IPS-18a (cell line): Measurements from ENCODE around the gene SPATA3.

Source experiments
- H3K27ac ChIP-seq: one replicate; pipeline ENCODE4 v1.5.1; 2013; ENCODE audit warnings: low read length
- H3K27me3 ChIP-seq: one replicate; pipeline ENCODE4 v1.6.1; 2013; ENCODE audit warnings: mild to moderate bottlenecking, low read length; ENCODE audit not compliant: control insufficient read depth, insufficient read depth
- H3K36me3 ChIP-seq: one replicate; pipeline ENCODE4 v1.6.1; 2013; ENCODE audit warnings: low read depth, low read length; ENCODE audit not compliant: control insufficient read depth
- H3K4me1 ChIP-seq: one replicate; pipeline ENCODE4 v1.6.1; 2013; ENCODE audit warnings: low read depth, low read length; ENCODE audit not compliant: control insufficient read depth
- H3K4me3 ChIP-seq: one replicate; pipeline ENCODE4 v1.5.1; 2013; ENCODE audit warnings: low read length
- H3K9ac ChIP-seq: one replicate; pipeline ENCODE4 v1.6.1; 2013; ENCODE audit warnings: mild to moderate bottlenecking, low read length, moderate library complexity
- H3K9me3 ChIP-seq: one replicate; pipeline ENCODE4 v1.6.1; 2013; ENCODE audit warnings: low read depth, low read length; ENCODE audit not compliant: control insufficient read depth

Gene SPATA3

GRCh38 chr2:231047274-231047922 is 51.5 kb downstream of the SPATA3 start:
- Histone ChIP-seq H3K36me3 (no peaks in the 10 kb centered on the region), H3K4me3 (no peak overlapping the region), H3K27ac (no peak overlapping the region), H3K9me3 (no peaks in the 10 kb centered on the region), H3K4me1 (no peaks in the 10 kb centered on the region), H3K9ac (no peak overlapping the region), H3K27me3 (peaks cover 17% of the 10 kb centered on the region)

GRCh38 chr2:231047923-231048915 is 52.3 kb downstream of the SPATA3 start:
- no peak overlapping the region for H3K27ac ChIP-seq
- H3K9ac ChIP-seq, result no peak overlapping the region
- no peaks in the 10 kb centered on the region for H3K4me1 ChIP-seq

GRCh38 chr2:231049286-231050017 is 53.5 kb downstream of the SPATA3 start:
- no peaks in the 10 kb centered on the region for H3K4me1 ChIP-seq
- no peak overlapping the region for H3K27ac ChIP-seq
- H3K4me3 ChIP-seq, result no peak overlapping the region
- peaks cover 36% of the 10 kb centered on the region for H3K27me3 ChIP-seq
- H3K36me3 ChIP-seq, result no peaks in the 10 kb centered on the region
- no peak overlapping the region for H3K9ac ChIP-seq
- no peaks in the 10 kb centered on the region for H3K9me3 ChIP-seq

More at GRCh38 chr2:231047923-231048915, 52.3 kb downstream of the SPATA3 start:
- Histone ChIP-seq H3K9me3 (no peaks in the 10 kb centered on the region), H3K27me3 (peaks cover 23% of the 10 kb centered on the region), H3K36me3 (no peaks in the 10 kb centered on the region), H3K4me3 (no peak overlapping the region)

- Histone ChIP-seq H3K27me3 (peaks cover 38% of the 10 kb centered on the region), H3K9ac (no peak overlapping the region), H3K4me3 (no peak overlapping the region), H3K36me3 (no peaks in the 10 kb centered on the region), H3K9me3 (no peaks in the 10 kb centered on the region), H3K4me1 (no peaks in the 10 kb centered on the region), H3K27ac (no peak overlapping the region)
These were observed 54.3 kb downstream of the SPATA3 start for GRCh38 chr2:231050018-231050901.

DNA sequence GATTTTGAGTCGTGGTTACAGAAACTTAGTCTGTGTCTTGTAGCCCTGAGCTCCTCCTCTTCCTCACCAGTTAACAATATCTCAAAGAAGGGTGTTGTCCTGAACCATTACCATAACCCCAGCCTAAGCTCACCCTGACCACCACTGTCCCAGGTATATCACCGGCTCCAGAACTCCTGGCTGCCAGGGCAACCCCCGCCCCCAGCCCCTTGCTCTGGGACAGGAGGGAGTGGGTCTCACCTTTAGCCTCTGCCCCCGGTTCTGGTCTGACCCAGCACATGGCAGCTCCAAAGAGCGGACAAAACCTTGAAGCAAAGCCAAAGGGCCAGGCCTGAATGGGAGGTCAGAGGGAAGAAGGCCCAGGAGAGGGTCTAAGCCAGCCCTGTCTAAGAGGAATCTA is 55.2 kb downstream of the SPATA3 start:
- no peak overlapping the region for H3K27ac ChIP-seq
- H3K27me3 ChIP-seq, result peaks cover 38% of the 10 kb centered on the region
- no peak overlapping the region for H3K4me3 ChIP-seq
- H3K9me3 ChIP-seq, result no peaks in the 10 kb centered on the region
- H3K4me1 ChIP-seq, result no peaks in the 10 kb centered on the region
- H3K9ac ChIP-seq, result no peak overlapping the region
- H3K36me3 ChIP-seq, result no peaks in the 10 kb centered on the region

DNA sequence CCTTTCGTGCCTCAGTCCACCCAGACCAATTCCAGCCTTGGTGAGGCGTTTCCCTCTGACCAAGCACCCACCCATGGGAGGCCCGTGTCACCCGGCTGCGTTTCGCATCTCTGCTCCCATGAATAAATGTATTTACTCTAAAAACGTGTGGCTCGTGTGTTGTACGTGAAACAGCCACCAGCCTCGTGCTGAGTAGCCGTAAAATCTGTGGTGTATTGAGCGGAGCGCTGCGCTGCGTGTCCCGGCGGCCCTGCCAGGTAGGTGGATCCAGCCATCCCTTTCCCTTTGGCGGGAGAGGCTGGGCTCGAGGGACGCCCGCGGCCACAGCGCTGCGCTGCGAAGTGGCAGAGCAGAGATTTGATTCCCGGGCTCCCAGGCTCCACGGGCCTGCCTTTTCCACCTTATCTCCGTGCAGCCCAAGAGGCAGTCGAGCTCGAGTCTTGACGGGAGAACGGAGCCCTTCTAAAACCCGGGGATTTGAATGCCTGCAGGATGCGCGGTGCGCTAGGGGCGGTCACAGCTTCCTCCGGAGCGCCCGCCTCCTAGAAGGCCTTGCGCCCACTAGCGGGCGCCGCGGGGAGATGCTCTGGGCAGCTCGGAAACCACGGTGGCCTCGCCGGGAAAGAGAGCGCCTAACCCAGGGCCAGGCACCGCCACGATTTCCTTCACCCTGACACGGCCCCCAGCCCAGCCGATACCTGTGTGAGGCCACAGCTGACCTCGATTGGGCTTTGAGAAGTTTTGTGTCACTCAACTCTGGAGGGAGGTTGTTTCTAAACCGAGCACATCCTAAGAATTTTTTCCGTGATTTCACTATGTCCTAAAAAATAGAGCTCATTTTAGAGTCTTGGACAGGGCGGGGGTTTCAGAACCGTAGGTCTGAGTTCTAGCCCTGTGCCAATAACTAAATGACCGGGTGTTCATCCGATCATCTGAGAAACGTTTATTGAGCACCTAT is 56.9 kb downstream of the SPATA3 start:
- no peak overlapping the region for H3K9ac ChIP-seq
- H3K4me1 ChIP-seq, result no peaks in the 10 kb centered on the region
- peak overlapping the region; percentile 58 for H3K4me3 ChIP-seq
- H3K36me3 ChIP-seq, result no peaks in the 10 kb centered on the region
- H3K9me3 ChIP-seq, result no peaks in the 10 kb centered on the region
- H3K27ac ChIP-seq, result no peak overlapping the region
- H3K27me3 ChIP-seq, result peaks cover 38% of the 10 kb centered on the region

- no peak overlapping the region for H3K9ac ChIP-seq
- H3K27ac ChIP-seq, result no peak overlapping the region
- H3K36me3 ChIP-seq, result no peaks in the 10 kb centered on the region
- H3K4me3 ChIP-seq, result no peak overlapping the region
- H3K4me1 ChIP-seq, result peaks cover 5% of the 10 kb centered on the region
- peaks cover 38% of the 10 kb centered on the region for H3K27me3 ChIP-seq
- H3K9me3 ChIP-seq, result no peaks in the 10 kb centered on the region
These were observed 57.9 kb downstream of the SPATA3 start for GRCh38 chr2:231053846-231054245.

DNA sequence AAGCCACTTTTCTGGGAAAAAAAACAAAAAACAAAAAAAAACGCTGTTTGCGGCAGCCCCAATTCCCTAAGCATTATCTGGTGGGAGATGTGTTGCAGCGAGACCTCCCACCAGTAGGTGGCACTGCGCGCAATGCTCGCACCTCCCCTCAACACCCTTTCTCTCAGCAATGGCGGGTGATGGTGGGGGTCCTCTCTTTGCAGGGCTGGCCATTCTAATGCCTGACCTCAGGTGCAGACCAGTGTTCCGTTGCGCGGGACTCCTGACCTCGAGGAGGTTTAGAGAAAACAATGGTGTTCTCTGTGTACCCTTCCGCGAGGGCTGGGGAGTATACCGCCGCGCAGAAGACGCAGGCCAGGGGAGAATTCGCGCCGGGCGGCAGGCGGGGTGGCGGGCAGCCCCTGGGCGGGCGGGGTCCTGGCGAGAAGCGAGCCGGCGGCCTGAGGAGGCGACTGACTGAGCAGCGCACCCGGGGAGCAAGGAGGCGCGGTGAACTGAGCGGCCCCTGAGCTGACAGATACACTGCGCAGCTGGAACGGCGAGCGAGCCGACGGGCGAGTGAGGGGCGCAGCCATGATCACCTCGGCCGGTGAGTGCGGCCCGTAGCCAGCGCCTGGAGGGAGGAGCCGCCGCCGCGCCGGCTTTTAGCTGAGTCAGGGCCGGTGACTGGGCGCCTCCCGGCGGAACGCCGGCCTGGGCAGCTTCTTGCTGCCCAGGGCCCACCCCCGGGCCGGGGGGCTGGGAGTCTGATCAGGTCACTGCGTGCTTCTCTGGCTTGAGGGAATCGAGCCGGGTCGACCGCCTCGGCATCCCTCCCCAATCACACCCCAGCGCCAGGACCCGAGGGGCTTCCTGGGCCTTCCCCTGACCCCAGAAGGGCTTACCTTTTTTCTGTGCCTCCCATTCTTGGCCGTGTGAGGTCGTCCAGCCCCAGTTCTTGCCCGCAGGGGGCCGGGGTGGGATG is 60.8 kb downstream of the SPATA3 start, which contains the start of gene PSMD1:
PSMD1 (plus strand) TSS at position 415 of the 964 bp plus-strand sequence; CDS start at position 574, 159 bp downstream.
- peaks cover 5% of the 10 kb centered on the region for H3K4me1 ChIP-seq
- peak within 1 kb of the TSS; percentile 98 for H3K4me3 ChIP-seq
- no peaks in the 10 kb centered on the region for H3K9me3 ChIP-seq
- H3K36me3 ChIP-seq, result peaks cover 7% of the 10 kb centered on the region
- H3K27me3 ChIP-seq, result peaks cover 27% of the 10 kb centered on the region
- H3K27ac ChIP-seq, result peak within 1 kb of the TSS; percentile 87
- H3K9ac ChIP-seq, result peak within 1 kb of the TSS; percentile 95

- H3K9ac ChIP-seq, result peak overlapping the region; percentile 95
- H3K4me3 ChIP-seq, result peak overlapping the region; percentile 98
- H3K27me3 ChIP-seq, result peaks cover 19% of the 10 kb centered on the region
- peaks cover 5% of the 10 kb centered on the region for H3K4me1 ChIP-seq
- no peaks in the 10 kb centered on the region for H3K9me3 ChIP-seq
- H3K36me3 ChIP-seq, result peaks cover 15% of the 10 kb centered on the region
- peak overlapping the region; percentile 87 for H3K27ac ChIP-seq
These were observed 61.7 kb downstream of the SPATA3 start for GRCh38 chr2:231057590-231057989.
